Adipose tissue (tissue), 3 donors: ENCODE data around the gene WFIKKN2. TPM values are rescaled to one million over a fixed set of nuclear protein-coding genes. Genes with fewer than 3 reads are reported as not detected.
"Not testable (repeated sequence)": the region's sequence is repeated elsewhere in the genome, so short reads cannot be mapped to it uniquely, and the experiment has no call there.

ENCODE experiments used
- H3K27ac ChIP-seq: one replicate; pipeline ENCODE4 v1.5.1; 2013; ENCODE audit warnings: low read depth, low read length
- WGBS, 3 donors: extraction: QIAGEN DNeasy Blood & Tissue Kit; methylation state at CpG; one replicate each; pipeline ENCODE4 v1.1.7; 2013; 5-methylcytosine and 5-hydroxymethylcytosine counted together
- polyA plus RNA-seq, 3 donors: library from polyadenylated mRNA; stranded (reverse); fragments of 200-250 nt; gene quantifications; one replicate each; pipeline ENCODE4 v1.2.3, GENCODE V29; 2013
- donor health status: healthy with polysubstance abuse.
- donor health status: Bipolar disorder and iron deficiency.
- donor health status: healthy.

WFIKKN2 gene
- polyA plus RNA-seq, 3 donors = 0.01 to 0.11 (median 0.09) TPM

DNA sequence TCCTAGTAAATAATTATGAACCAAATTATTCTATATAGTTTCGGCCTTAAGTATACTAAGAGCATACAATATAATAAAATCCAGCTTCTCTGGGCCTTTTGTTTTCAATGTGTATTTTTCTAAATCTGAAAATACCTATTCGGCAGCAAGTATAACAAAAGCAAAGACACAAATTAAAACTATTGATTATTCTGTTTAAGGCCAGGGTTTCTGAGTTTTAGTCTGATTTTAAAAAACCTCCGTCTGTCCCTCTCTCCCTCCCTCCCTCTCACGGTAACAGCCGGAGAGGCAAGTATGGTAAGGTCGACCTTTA lies 29.3 kb downstream of the WFIKKN2 start:
- H3K27ac ChIP-seq = no peak overlapping the region
- WGBS, 3 donors = 7 to 20% (median 12%) methylated on average over 6 of the region's 6 CpGs

DNA sequence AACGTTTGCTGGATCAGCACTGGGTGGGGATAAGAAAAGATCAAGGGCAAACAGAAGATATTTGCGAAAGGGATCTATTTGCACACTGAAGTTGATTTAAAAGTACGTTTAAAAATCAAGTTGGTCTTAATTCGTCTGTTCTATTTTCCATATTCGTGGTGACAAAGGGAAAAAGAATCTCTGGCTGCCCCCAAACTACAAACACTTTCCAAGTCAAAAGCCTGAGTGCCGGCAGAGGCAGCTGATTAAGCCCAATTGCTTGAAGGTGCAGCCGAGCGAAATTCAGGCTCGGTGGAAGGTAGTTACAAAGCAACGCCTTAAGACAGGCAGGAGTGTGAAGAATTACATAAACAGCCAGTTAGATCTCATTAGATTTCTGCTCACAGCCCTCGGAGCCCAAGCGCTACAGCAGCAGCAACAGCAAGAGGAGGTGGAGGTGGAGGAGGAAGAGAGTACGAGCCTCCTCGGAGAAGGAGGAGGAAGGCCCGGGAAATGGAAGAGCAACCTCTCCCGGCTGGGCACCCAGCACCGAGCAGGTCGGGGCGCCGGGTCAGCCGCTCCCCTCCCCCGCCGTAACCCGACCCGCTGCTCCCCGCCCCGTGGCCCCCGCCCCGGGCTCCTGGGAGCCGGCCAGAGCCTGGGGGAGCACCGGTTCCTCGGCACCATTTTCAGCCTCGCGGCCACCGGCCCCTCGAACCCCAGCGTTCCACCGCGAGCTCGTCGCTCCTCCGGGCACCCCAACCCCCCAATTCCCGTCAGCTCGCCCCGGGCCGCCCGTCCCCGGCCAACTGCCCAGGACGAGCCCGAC lies 29.9 kb downstream of the WFIKKN2 start:
- H3K27ac ChIP-seq = peak overlapping the region; percentile 91
- WGBS, 3 donors = 0 to 1% (median 1%) methylated on average over 28 to 50 of the region's 50 CpGs

DNA sequence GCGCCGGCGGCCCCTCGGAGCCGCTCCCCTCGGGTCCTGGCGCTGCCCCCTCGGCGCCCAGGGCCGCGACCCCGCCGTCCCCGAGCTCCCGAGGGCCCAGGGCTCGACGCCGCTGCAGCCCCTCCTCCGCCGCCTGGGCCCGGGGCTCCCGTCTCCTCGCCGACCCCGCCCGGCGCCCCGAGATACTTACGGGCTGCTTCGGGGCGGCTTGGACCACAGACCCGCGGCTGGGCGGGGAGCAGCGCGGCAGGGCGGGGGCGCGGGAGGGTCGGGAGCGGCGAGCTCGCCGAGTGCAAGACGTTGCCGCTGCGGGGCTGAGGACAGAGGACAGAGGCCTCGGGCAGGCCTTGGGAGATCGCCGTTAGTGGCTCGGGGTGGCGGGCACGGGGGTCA lies 30.5 kb downstream of the WFIKKN2 start:
- H3K27ac ChIP-seq = peak overlapping the region; percentile 91
- WGBS, 3 donors = 0 to 1% (median 1%) methylated on average over 30 to 53 of the region's 53 CpGs

DNA sequence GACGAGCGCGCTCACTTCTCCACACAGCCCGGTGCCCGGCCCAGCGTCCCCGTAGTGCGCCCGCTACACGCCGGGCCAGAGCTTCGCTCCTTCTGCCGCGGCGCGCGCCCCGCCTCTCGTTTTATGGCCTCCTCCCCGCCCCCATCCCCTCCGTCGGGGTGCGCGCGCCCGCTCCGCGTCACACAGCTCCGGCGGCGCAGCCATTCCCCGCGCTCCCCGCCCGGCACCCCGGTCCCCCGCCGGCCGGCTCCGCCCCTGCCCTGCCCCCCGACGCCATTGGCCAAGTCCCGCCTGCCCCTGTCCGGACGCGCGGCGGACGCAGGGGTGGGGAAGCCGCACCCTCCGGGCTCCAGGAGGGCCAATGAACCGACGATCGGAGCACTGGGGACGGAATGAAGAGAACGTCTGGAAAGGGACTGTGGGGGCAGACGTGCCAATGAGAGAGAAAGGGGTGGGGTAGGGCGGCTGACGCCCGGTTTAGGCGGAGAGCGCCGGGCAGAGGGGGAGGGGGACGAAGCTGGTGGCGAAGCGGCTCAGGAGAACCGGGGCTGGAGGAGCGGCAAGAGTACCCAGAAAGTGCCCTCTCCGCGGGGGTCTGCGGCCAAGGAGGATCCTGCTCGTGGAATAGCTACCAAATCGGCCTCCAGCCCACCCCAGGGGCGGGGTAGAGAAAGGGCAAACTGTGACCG lies 31.0 kb downstream of the WFIKKN2 start, which contains the start of gene TOB1:
Gene TOB1 (minus strand): TSS at position 94 of the 689 bp plus-strand sequence. CDS start 2,337 bp downstream, outside the sequence.
- 0 to 1% (median 0%) methylated on average over 55 to 75 of the region's 75 CpGs for WGBS, 3 donors
- peak within 1 kb of the TSS; percentile 99 for H3K27ac ChIP-seq

DNA sequence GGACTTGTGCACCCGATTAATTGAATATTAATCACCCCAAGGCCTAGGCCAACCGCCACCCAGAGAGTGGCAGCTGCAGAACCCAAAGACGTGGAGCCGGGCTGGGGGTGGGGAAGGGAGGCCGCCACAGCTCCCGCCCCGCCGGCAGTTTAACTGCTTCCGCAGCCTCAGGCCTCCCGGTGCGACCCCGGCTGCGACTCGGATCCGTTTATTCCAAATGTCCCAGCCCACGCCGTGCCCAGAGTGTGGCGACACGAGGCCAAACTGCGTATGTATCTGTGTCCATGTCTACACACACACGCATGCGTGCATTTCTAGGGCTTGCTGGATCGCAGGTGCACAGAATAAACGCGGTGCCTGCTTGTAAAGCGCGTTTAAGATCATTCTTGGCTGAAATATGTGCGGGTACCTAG lies 31.6 kb downstream of the WFIKKN2 start:
- H3K27ac ChIP-seq = peak overlapping the region; percentile 99
- WGBS, 3 donors = 0 to 1% (median 0%) methylated on average over 28 of the region's 28 CpGs

DNA sequence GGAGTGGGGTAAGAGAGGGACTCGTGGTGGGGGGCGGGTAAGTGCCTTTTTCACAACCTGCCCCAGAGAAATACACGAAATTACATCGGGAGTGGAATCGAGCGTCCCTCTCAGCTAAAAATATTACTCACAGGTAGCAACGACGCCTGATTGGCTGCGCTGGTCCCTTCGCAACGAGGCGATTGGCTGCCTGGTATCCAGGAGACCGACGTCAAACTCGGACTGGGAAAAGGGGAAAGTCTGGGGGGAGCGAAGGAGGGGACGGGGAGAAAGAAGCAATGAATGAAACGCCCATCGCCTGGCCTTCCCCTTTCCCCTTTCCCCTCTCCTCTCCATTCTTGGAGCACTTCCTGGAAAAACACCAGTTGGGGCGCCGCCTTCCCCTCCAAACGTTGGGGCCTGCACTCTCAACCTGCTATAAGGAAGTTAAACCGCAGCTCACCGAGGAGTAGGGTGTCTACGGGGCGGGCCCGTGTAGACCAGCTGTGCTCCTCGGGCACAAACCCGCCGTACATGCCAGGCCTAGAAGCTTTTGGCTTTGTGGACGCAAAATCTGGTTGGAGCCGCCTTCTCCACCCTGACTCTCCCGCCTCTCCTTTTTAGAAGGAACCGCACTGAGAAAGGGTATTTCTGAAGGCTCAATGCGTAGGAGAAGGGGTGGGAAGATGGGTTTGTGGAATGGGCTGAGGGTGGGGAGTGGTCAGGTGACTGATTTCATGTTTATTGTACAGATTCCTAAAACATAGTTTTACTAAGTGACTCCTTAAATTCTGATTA lies 32.2 kb downstream of the WFIKKN2 start:
- WGBS, 3 donors = 0 to 1% (median 1%) methylated on average over 35 of the region's 35 CpGs
- peak overlapping the region; percentile 99 for H3K27ac ChIP-seq

DNA sequence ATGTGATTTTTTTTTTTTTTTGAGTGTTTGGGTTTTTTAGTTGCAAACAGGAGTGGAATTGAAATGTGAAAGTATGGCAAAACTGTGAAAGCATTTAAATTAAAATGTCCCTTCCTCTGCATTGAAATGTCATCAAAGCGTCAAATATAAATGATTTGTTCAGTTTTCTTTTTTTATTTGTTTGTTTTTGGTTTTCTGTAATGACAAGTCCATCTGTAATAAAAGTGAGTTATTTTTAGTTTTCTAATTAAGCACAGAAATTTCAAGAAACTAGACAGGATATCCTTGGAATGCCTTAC lies 32.7 kb downstream of the WFIKKN2 start:
- 8 to 34% (median 18%) methylated on average over 1 of the region's 1 CpG for WGBS, 3 donors
- no peak overlapping the region for H3K27ac ChIP-seq

DNA sequence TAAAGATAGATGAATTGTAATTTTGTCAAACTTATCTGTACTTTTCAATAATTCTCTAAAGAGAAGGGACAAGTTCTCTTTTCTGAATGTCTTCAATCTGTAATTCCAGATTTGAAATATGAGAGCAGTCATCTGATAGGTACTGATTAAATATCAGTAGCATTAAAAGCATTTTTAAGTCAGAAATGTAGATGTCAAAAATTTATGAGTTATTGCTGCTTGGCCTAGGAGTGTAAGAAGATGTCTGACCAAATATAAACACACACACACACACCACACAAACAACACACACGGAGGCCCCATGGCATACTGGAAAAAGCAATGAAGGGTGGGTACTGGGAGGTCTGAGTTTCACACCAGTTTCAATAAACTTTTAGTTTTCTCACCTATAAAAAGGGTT lies 33.2 kb downstream of the WFIKKN2 start:
- no peak overlapping the region for H3K27ac ChIP-seq
- WGBS, 3 donors = 13 to 83% (median 68%) methylated on average over 1 of the region's 1 CpG

DNA sequence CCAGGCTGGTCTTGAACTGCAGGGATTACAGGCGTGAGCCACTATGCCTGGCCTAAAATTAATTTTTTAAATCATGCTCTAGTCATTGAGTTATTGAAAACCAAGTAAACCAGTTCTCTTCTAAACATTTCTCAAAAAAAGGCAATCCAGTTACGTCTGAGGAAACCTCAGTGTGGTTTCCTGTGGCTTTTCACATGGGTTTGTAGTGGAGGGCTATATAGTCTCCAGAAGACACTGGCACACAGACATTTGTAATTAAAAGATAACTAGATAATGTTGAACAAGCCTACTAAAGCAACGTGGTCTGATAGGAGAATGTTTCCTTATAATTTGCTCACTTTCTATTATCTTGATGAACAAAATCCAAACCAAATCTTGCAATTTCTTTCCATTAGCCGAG lies 36.0 kb downstream of the WFIKKN2 start:
- no peak overlapping the region for H3K27ac ChIP-seq

DNA sequence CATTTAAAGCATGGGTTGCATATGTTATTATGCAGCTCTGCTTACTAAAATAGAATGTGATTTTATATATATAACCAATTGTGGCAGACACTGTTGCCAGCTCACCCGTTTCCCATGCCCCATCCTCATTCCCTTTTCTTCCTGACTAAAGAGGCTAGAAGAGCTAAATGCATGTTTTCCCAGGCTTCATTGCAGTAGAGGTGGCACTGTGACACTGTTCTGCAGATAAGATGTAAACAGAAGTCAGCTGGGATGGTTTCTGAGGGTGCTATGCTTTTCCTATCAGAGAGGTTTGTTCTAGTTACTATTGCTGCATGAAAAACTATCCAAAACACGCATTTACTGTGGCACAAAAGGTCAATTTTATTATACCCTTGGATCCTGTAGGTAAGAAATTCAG lies 36.5 kb downstream of the WFIKKN2 start:
- 41 to 66% (median 62%) methylated on average over 2 of the region's 2 CpGs for WGBS, 3 donors
- no peak overlapping the region for H3K27ac ChIP-seq

More for the DNA sequence above, 36.0 kb downstream of the WFIKKN2 start:
- WGBS, 3 donors = 52 to 55% (median 53%) methylated on average over 4 of the region's 4 CpGs

DNA sequence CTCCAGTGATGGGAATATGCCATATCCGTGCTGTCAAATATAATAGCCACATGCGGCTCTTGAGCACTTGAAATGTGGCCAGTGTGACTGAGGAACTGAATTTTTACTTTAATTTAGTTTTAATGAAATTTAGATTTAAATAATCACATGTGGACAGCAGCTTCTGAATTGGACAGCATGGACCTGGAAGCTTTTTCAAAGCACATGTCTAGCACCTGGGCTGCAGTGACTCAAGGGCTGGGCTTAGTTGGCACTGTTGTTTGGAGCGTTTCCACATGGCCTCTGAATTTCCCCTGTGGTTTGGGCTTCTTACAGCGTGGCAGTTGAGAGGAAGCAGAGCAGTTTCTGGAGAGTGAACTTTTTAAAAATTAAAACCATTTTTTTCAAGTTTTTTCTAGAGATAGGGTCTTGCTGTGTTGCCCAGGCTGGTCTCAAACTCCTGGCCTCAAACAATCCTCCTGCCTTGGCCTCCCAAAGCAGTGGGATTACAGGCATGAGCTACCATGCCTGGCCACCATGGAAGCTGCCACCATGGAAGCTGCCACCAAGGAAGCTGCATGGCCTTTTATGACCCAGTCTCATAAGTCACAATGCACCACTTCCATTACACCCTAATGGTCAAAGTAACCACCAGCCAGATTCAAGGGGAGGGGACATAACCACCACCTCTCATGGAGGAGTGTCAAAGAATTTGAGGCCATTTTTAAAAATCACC lies 37.5 kb downstream of the WFIKKN2 start:
- no peak overlapping the region for H3K27ac ChIP-seq

DNA sequence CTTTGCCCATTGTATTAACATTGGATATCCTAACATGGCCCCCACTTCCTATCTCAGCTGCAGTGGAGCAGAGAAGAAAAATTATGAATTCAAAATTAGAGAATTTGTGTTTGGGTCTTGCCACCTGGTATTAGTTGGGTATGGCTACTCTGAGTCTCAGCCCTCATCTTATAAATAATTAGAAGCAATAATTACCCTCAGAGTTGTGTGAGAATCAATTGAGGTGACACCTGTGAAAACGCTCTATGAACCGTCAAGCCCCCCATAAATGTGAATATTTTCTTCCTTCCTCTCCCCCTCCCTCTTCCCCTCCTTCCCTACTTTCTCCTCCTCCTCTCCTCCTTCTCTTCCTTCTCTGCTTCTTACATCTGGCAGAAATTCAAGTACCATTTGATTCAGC lies 39.7 kb downstream of the WFIKKN2 start:
- no peak overlapping the region for H3K27ac ChIP-seq
- WGBS, 3 donors = 53 to 80% (median 58%) methylated on average over 2 of the region's 2 CpGs

More for the DNA sequence above, 37.5 kb downstream of the WFIKKN2 start:
- WGBS, 3 donors = 27 to 37% (median 29%) methylated on average over 4 of the region's 4 CpGs

DNA sequence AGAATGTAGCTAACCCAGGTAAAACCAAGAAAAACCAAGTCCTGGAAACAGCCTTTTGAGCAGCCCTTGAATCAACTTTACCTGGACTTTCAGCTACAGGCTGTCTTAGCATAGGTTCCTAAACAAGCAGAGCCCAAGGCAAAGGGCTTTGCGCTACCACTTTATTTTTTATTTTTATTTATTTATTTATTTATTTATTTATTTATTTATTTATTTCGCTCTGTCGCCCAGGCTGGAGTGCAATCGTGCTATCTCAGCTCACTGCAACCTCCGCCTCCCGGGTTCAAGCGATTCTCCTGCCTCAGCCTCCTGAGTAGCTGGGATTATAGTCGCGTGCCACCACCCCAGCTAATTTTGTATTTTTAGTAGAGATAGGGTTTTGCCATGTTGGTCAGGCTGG lies 41.7 kb downstream of the WFIKKN2 start:
- H3K27ac ChIP-seq = not testable (repeated sequence)
- WGBS, 3 donors = 97 to 98% (median 98%) methylated on average over 9 of the region's 9 CpGs

DNA sequence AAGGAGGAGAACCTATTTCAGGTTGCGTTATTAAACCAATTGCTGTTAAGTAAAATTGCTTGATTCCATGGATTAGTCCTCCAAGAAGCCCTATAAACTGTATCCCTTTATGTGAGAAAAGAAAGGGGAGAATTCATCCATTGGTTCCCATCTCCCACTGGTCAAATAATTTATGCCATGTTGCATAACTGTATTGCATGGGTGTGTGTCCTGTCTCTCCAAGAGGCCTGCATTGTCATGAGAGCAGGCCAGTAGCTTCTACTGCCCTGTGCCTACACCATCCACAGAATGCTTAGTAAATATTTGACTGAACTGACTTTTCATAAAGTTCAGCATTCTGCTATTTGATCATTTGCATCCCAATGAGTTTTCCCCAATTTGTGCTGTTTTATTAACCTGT lies 42.5 kb downstream of the WFIKKN2 start:
- no peak overlapping the region for H3K27ac ChIP-seq
- 92 to 100% (median 98%) methylated on average over 1 of the region's 1 CpG for WGBS, 3 donors

DNA sequence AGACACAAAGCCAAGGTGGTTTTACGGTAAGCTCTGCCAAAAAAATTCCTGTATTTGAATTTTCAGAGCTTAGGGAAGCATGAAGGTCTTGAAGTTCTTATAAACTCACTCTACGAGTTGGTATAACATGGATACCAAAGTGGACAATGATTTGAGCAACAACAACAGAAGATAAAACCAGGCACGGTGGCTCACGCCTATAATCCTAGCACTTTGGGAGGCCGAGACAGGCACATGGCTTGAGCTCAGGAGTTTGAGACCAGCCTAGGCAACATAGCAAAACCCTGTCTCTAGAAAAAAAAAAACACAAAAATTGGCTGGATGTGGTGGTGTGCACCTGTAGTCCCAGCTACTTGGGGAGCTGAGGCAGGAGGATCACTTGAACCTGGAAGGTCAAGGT lies 43.7 kb downstream of the WFIKKN2 start:
- no peak overlapping the region for H3K27ac ChIP-seq
- WGBS, 3 donors = 96 to 99% (median 98%) methylated on average over 5 of the region's 5 CpGs

DNA sequence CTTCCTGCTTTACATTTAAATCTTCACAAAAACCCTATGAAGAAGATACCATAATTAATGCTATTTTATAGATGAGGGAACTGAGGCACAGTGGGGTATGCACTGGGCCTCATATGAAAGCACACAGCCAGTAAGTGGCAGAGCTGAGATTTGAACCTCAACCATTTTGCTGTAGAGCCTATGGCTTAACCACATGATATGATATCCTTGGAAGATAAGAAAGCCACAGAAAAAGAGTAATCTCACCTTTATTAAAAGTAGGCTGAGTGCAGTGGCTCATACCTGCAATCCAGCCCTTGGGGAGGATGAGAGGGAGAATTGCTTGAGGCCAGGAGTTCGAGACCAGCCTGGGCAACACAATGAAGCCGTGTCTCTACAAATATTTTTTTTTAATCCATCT lies 45.8 kb downstream of the WFIKKN2 start:
- 83 to 97% (median 95%) methylated on average over 2 of the region's 2 CpGs for WGBS, 3 donors
- no peak overlapping the region for H3K27ac ChIP-seq

DNA sequence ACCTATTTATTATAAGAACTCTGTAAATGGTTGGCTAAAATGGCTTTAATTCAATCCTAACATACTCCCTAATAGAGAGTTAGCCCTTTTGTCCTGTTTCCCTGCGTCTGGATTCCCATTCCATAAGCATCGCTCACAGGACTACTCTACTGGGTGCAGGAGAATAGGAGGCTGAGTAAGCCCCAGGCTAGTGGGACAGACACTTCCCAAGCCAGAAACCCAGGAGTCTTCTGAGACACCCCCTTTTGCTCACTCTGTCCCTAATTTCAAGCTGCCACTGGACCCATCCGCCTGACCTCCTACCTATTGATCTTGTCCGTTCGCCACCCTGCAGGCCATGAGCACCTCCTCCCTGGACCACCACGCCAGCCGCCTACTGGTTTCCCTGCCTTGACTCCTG lies 47.5 kb downstream of the WFIKKN2 start:
- no peak overlapping the region for H3K27ac ChIP-seq
- WGBS, 3 donors = 90 to 94% (median 93%) methylated on average over 7 of the region's 7 CpGs

DNA sequence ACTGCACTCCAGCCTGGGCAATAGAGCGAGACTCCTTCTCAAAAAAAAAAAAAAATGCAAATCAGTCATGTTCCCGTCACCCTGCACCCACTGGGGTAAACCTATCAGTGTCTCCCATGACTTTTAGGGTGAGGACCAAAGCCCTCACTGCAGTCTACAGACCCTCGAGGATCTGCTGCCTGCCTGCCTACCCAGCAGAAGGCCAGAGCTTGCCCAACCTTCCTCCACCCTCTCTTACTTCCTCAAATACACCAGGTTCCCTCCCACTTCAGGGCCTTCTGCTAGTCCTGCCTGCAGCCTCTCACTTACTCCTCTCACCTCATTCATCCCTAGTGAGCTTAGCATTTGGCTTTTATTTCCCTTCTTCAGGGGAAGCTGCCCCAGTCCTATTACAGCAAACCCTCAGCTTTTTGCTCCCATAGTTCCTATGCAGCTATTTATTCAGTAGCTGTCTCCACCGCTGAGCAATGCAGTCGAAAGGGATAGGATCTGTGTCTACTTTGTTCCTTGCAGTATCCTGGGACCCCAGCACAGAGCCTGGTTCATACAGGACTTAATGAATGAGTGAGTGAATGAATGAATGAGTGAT lies 48.6 kb downstream of the WFIKKN2 start:
- 63 to 76% (median 67%) methylated on average over 5 of the region's 5 CpGs for WGBS, 3 donors
- H3K27ac ChIP-seq = no peak overlapping the region
